ENCODE results near the gene EXOC6B.

Gene EXOC6B

DNA sequence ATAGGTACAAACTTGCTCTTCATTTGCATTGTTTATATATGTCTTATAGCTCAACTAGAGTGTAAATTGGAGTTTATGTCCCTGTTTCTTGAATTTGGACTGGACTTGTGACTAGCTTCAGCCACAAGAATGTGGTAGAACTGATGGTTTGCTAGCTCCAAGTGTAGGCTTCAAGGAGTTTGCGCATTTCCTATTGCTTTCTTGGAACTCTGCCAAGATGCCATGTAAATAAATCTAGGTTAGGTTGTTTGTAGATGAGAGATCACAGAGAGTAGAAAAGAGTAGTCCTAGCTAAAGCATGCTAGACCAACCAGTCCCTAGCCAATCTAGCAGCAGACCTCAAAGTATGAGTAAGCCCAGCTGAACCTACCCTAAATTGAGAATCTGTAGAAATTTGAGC lies 495.2 kb downstream of the EXOC6B start:
- H2BK120ac ChIP-seq (ENCODE audit: low read depth, low read length): no peak overlapping the region
- no peak overlapping the region for H3K4ac ChIP-seq (ENCODE audit: low read depth, low read length)
- H4K5ac ChIP-seq (ENCODE audit: low read length): no peak overlapping the region
- no peak overlapping the region for H3K23ac ChIP-seq (ENCODE audit: low read length)
- no peak overlapping the region for H3K9ac ChIP-seq (ENCODE audit: low read length)
- H3K4me1 ChIP-seq (ENCODE audit: control insufficient read depth, low read depth, low read length): peaks cover 3% of the 10 kb centered on the region
- DNase-seq: peak; percentile 18
- H3K27me3 ChIP-seq (ENCODE audit: insufficient read depth, low read length, poor library complexity): no peaks in the 10 kb centered on the region
- H3K79me2 ChIP-seq (ENCODE audit: control insufficient read depth, insufficient read depth, low read length): no peaks in the 10 kb centered on the region
- no peak overlapping the region for H3K18ac ChIP-seq (ENCODE audit: low read length)
- H3K27ac ChIP-seq (ENCODE audit: low read depth, low read length): no peak overlapping the region
- H3K56ac ChIP-seq (ENCODE audit: low read length): no peak overlapping the region
- H2AK5ac ChIP-seq (ENCODE audit: low read length): no peak overlapping the region
- no peak overlapping the region for H3K4me2 ChIP-seq (ENCODE audit: low read length)
- H3K4me3 ChIP-seq (ENCODE audit: low read length): no peak overlapping the region
- no CpG with 5 or more reads among the region's 1 CpG for WGBS (ENCODE audit: extremely low coverage, insufficient coverage, low lambda C conversion rate)
- no peaks in the 10 kb centered on the region for H3K36me3 ChIP-seq (ENCODE audit: control insufficient read depth, insufficient read depth, low read length)
- H4K8ac ChIP-seq (ENCODE audit: low read depth, low read length): no peak overlapping the region
- H3K79me1 ChIP-seq (ENCODE audit: low read length): no peaks in the 10 kb centered on the region
- no peak overlapping the region for H2BK15ac ChIP-seq (replicated peaks; ENCODE audit: low read depth)
- H2BK5ac ChIP-seq (ENCODE audit: low read length): no peak overlapping the region

DNA sequence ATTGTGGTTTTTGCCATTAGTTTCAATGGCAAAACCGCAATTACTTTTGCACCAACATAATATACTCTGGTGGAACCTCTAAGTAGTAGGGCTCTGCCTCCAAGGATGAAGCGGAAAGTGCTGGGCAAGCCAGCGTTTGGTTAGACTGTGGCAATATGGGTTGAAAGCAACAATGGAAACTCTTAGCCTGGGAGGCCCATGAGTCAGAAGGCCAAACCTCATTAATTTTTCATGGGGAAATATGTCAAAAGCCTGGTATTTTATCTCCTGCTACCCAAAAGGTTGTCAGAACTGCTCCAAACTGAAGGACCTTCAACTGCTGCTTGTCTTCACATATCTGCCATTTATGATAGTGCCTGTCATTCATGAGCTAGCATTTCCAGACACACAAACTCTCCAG lies 499.1 kb downstream of the EXOC6B start:
- no peaks in the 10 kb centered on the region for H3K27me3 ChIP-seq (ENCODE audit: insufficient read depth, low read length, poor library complexity)
- peaks cover 3% of the 10 kb centered on the region for H3K4me1 ChIP-seq (ENCODE audit: control insufficient read depth, low read depth, low read length)
- H3K18ac ChIP-seq (ENCODE audit: low read length): no peak overlapping the region
- no peak overlapping the region for H3K56ac ChIP-seq (ENCODE audit: low read length)
- H2BK15ac ChIP-seq (replicated peaks; ENCODE audit: low read depth): no peak overlapping the region
- no peak overlapping the region for H2AK5ac ChIP-seq (ENCODE audit: low read length)
- no peak overlapping the region for H3K4me3 ChIP-seq (ENCODE audit: low read length)
- H4K5ac ChIP-seq (ENCODE audit: low read length): no peak overlapping the region
- DNase-seq: no peak
- H3K9ac ChIP-seq (ENCODE audit: low read length): no peak overlapping the region
- H3K36me3 ChIP-seq (ENCODE audit: control insufficient read depth, insufficient read depth, low read length): no peaks in the 10 kb centered on the region
- H3K4me2 ChIP-seq (ENCODE audit: low read length): no peak overlapping the region
- no peak overlapping the region for H4K8ac ChIP-seq (ENCODE audit: low read depth, low read length)
- no peaks in the 10 kb centered on the region for H3K79me2 ChIP-seq (ENCODE audit: control insufficient read depth, insufficient read depth, low read length)
- no peak overlapping the region for H2BK120ac ChIP-seq (ENCODE audit: low read depth, low read length)
- H3K79me1 ChIP-seq (ENCODE audit: low read length): no peaks in the 10 kb centered on the region
- no peak overlapping the region for H3K23ac ChIP-seq (ENCODE audit: low read length)
- no peak overlapping the region for H2BK5ac ChIP-seq (ENCODE audit: low read length)
- no peak overlapping the region for H3K4ac ChIP-seq (ENCODE audit: low read depth, low read length)
- WGBS (ENCODE audit: extremely low coverage, insufficient coverage, low lambda C conversion rate): no CpG with 5 or more reads among the region's 3 CpGs
- no peak overlapping the region for H3K27ac ChIP-seq (ENCODE audit: low read depth, low read length)

DNA sequence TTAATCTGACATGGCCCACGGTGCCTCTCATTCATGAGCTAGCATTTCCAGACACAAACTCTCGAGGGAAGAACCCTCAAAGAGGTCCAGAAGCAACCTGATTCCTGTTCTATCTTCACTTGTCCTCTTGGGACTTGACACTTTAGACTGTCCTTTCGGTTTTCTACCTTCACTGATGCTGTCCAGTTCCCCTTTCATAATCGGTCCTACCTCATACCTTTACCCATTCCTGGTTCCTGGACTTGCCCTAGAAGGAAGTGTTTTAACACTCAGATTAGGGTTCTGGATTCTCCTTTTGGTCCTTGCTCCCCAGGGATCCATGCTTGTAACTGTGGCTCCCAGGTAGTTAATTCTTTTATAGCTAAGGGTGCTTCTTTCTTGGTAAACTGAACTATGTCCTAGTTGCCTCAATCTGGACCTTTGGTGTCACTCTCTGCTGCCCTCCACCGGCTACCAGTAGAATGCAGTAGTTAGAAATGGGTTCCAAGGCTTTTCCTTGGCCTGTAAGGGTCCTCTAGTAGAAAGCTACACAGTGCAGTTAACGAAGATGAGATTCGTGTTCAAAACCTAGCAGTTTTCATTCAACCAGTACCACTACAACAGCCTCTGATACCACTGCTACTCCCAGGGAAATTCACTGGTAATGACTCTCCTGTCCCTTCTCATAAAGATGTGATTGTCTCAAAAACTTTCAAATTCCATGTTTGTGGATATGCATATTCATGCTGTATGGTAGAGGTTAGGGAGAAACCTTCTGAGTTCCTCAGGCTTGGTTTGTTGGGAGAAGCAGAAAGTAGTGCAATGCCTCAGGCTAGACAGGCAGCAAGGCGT lies 500.0 kb downstream of the EXOC6B start:
- H3K27ac ChIP-seq (ENCODE audit: low read depth, low read length): no peak overlapping the region
- no peak overlapping the region for H3K18ac ChIP-seq (ENCODE audit: low read length)
- no peaks in the 10 kb centered on the region for H3K36me3 ChIP-seq (ENCODE audit: control insufficient read depth, insufficient read depth, low read length)
- H3K27me3 ChIP-seq (ENCODE audit: insufficient read depth, low read length, poor library complexity): no peaks in the 10 kb centered on the region
- no peak overlapping the region for H2BK5ac ChIP-seq (ENCODE audit: low read length)
- H4K5ac ChIP-seq (ENCODE audit: low read length): no peak overlapping the region
- no peak overlapping the region for H2AK5ac ChIP-seq (ENCODE audit: low read length)
- no peak overlapping the region for H3K4ac ChIP-seq (ENCODE audit: low read depth, low read length)
- no peak overlapping the region for H2BK15ac ChIP-seq (replicated peaks; ENCODE audit: low read depth)
- no peak overlapping the region for H3K56ac ChIP-seq (ENCODE audit: low read length)
- DNase-seq: peak; percentile 52
- no peak overlapping the region for H3K23ac ChIP-seq (ENCODE audit: low read length)
- H3K9ac ChIP-seq (ENCODE audit: low read length): no peak overlapping the region
- no peaks in the 10 kb centered on the region for H3K79me1 ChIP-seq (ENCODE audit: low read length)
- WGBS (ENCODE audit: extremely low coverage, insufficient coverage, low lambda C conversion rate): no CpG with 5 or more reads among the region's 8 CpGs
- no peak overlapping the region for H3K4me3 ChIP-seq (ENCODE audit: low read length)
- no peaks in the 10 kb centered on the region for H3K79me2 ChIP-seq (ENCODE audit: control insufficient read depth, insufficient read depth, low read length)
- H3K4me2 ChIP-seq (ENCODE audit: low read length): no peak overlapping the region
- H3K4me1 ChIP-seq (ENCODE audit: control insufficient read depth, low read depth, low read length): peaks cover 3% of the 10 kb centered on the region
- H2BK120ac ChIP-seq (ENCODE audit: low read depth, low read length): no peak overlapping the region
- H4K8ac ChIP-seq (ENCODE audit: low read depth, low read length): no peak overlapping the region

DNA sequence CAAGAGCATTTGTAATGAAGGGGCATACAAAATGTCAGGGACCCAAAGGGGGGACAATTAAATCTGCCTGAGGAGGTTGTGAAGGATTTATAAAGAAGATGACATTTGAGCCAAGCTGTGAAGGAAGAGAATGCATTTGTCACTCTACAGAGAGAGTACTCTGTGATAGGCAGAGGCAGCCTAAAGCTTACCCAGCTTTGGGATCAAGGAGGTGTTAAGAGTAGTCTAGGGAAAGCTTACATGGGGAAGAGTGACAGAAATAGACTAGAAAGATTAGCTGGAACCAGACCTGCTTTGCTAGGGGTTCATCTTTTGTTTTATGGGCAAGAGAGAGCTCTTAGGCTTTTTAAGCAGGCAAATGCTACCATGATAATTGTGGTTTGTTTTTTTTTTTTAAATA lies 509.1 kb downstream of the EXOC6B start:
- no peak overlapping the region for H2BK120ac ChIP-seq (ENCODE audit: low read depth, low read length)
- H3K79me1 ChIP-seq (ENCODE audit: low read length): no peaks in the 10 kb centered on the region
- H3K36me3 ChIP-seq (ENCODE audit: control insufficient read depth, insufficient read depth, low read length): no peaks in the 10 kb centered on the region
- H3K4me2 ChIP-seq (ENCODE audit: low read length): no peak overlapping the region
- H3K4me1 ChIP-seq (ENCODE audit: control insufficient read depth, low read depth, low read length): no peaks in the 10 kb centered on the region
- H3K18ac ChIP-seq (ENCODE audit: low read length): no peak overlapping the region
- H3K27me3 ChIP-seq (ENCODE audit: insufficient read depth, low read length, poor library complexity): no peaks in the 10 kb centered on the region
- no peak overlapping the region for H2AK5ac ChIP-seq (ENCODE audit: low read length)
- no peak overlapping the region for H2BK5ac ChIP-seq (ENCODE audit: low read length)
- no peak overlapping the region for H3K23ac ChIP-seq (ENCODE audit: low read length)
- no peak for DNase-seq
- no peak overlapping the region for H2BK15ac ChIP-seq (replicated peaks; ENCODE audit: low read depth)
- no peak overlapping the region for H3K4ac ChIP-seq (ENCODE audit: low read depth, low read length)
- H3K9ac ChIP-seq (ENCODE audit: low read length): no peak overlapping the region
- H3K56ac ChIP-seq (ENCODE audit: low read length): no peak overlapping the region
- no peak overlapping the region for H3K4me3 ChIP-seq (ENCODE audit: low read length)
- H4K5ac ChIP-seq (ENCODE audit: low read length): no peak overlapping the region
- H3K27ac ChIP-seq (ENCODE audit: low read depth, low read length): no peak overlapping the region
- H4K8ac ChIP-seq (ENCODE audit: low read depth, low read length): no peak overlapping the region
- H3K79me2 ChIP-seq (ENCODE audit: control insufficient read depth, insufficient read depth, low read length): no peaks in the 10 kb centered on the region

DNA sequence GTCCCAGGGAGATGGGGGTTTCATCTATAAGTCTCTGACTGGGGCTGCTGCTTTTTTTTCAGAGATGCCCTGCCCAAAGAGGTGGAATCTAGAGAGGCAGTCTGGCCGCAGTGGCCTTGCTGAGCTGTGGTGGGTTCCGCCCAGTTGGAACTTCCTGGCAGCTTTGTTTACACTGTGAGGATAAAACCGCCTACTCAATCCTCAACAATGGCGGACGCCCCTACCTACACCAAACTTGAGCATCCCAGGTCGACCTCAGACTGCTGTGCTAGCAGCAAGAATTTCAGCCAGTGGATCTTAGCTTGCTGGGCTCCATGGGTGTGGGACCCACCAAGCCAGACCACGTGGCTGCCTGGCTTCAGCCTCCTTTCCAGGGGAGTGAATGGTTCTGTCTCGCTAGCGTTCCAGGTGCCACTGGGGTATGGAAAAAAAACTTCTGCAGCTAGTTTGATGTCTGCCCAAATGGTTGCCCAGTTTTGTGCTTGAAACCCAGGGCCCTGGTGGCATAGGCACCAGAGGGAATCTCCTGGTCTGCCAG lies 525.6 kb downstream of the EXOC6B start:
- Histone ChIP-seq H3K27me3 (ENCODE audit: insufficient read depth, low read length, poor library complexity) (no peaks in the 10 kb centered on the region), H3K79me1 (ENCODE audit: low read length) (no peaks in the 10 kb centered on the region), H3K4ac (ENCODE audit: low read depth, low read length) (no peak overlapping the region), H3K4me2 (ENCODE audit: low read length) (no peak overlapping the region), H3K18ac (ENCODE audit: low read length) (no peak overlapping the region), H3K27ac (ENCODE audit: low read depth, low read length) (no peak overlapping the region), H3K36me3 (ENCODE audit: control insufficient read depth, insufficient read depth, low read length) (no peaks in the 10 kb centered on the region), H3K9ac (ENCODE audit: low read length) (no peak overlapping the region), H4K8ac (ENCODE audit: low read depth, low read length) (no peak overlapping the region), H2BK15ac (replicated peaks; ENCODE audit: low read depth) (no peak overlapping the region), H2BK120ac (ENCODE audit: low read depth, low read length) (no peak overlapping the region), H4K5ac (ENCODE audit: low read length) (no peak overlapping the region), H2BK5ac (ENCODE audit: low read length) (no peak overlapping the region), H3K56ac (ENCODE audit: low read length) (no peak overlapping the region), H3K23ac (ENCODE audit: low read length) (no peak overlapping the region), H3K79me2 (ENCODE audit: control insufficient read depth, insufficient read depth, low read length) (no peaks in the 10 kb centered on the region), H2AK5ac (ENCODE audit: low read length) (no peak overlapping the region), H3K4me1 (ENCODE audit: control insufficient read depth, low read depth, low read length) (no peaks in the 10 kb centered on the region), H3K4me3 (ENCODE audit: low read length) (no peak overlapping the region)
- no CpG with 5 or more reads among the region's 9 CpGs for WGBS (ENCODE audit: extremely low coverage, insufficient coverage, low lambda C conversion rate)
- peak; percentile 1 for DNase-seq

DNA sequence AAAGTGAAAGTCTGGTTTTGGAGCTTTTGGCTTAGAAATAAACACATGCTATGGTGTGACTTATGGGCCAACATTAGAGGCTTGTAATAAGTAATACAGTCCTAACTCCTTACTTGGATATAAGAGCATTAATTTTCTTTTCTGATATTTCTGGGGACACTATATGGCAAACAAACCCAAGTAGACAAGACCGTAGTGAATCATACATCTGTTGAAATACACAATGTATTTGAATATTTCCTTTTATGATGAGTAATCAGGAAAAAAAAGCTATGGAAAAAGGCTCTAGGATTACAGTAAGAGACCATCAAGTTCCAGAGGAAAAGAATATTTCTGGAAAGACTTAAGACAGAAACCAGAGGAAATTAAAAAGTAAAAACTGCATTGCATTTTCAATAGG lies 532.2 kb downstream of the EXOC6B start:
- Histone ChIP-seq H3K9ac (ENCODE audit: low read length) (no peak overlapping the region), H3K4me1 (ENCODE audit: control insufficient read depth, low read depth, low read length) (no peaks in the 10 kb centered on the region), H3K79me2 (ENCODE audit: control insufficient read depth, insufficient read depth, low read length) (no peaks in the 10 kb centered on the region), H3K4ac (ENCODE audit: low read depth, low read length) (no peak overlapping the region), H3K36me3 (ENCODE audit: control insufficient read depth, insufficient read depth, low read length) (no peaks in the 10 kb centered on the region), H3K56ac (ENCODE audit: low read length) (no peak overlapping the region), H3K18ac (ENCODE audit: low read length) (no peak overlapping the region), H2BK5ac (ENCODE audit: low read length) (no peak overlapping the region), H4K5ac (ENCODE audit: low read length) (no peak overlapping the region), H3K4me3 (ENCODE audit: low read length) (no peak overlapping the region), H3K79me1 (ENCODE audit: low read length) (no peaks in the 10 kb centered on the region), H2BK120ac (ENCODE audit: low read depth, low read length) (no peak overlapping the region), H3K27ac (ENCODE audit: low read depth, low read length) (no peak overlapping the region), H2AK5ac (ENCODE audit: low read length) (no peak overlapping the region), H3K23ac (ENCODE audit: low read length) (no peak overlapping the region), H2BK15ac (replicated peaks; ENCODE audit: low read depth) (no peak overlapping the region), H3K4me2 (ENCODE audit: low read length) (no peak overlapping the region), H3K27me3 (ENCODE audit: insufficient read depth, low read length, poor library complexity) (no peaks in the 10 kb centered on the region), H4K8ac (ENCODE audit: low read depth, low read length) (no peak overlapping the region)
- WGBS (ENCODE audit: extremely low coverage, insufficient coverage, low lambda C conversion rate): no CpG with 5 or more reads among the region's 1 CpG
- no peak for DNase-seq
